ENCODE data around the gene MCC.

The MCC gene

GRCh38 chr5:113043491-113043931 lies 444.7 kb downstream of the MCC start:
- no peak for TF ChIP-seq CTCF (IDR thresholded peaks at IDR 0.05; ENCODE audit: extremely low read depth, missing control alignments)
- DNase-seq (ENCODE audit: low spot score): no peak

DNA sequence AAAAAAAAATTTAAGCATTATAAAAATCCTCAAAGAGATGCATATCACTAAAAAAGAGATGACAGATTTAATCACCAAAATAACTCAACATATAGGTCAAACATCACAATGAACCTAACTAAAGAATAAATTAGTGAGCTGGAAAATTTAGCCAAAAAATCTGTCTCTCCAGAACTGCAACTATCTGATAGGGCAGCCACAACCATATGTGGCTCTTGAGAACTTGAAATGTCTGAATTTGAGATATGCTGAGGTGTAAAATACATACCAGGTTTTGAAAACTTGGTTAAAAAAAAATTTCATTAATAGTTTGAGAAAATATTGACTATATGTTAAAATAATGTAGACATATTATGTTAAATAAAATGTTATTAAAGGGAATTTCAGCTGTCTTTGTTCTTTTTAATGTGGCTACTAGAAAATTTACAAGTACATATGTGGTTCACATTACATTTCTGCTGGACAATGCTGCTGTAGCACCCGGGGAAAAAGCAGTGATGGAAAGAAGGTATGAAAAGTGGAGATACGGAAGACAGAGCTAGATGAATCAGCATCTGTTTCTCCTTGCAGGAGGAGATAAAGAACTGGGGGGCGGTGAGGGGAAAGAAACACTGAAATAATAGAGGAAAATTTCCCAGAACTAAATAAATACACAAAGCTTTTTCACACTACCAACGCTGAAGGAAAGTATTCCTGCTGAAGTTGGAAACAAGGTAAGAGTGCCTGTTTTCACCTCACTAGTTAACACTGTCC lies 445.6 kb downstream of the MCC start:
- no peak for TF ChIP-seq CTCF (IDR thresholded peaks at IDR 0.05; ENCODE audit: extremely low read depth, missing control alignments)
- DNase-seq (ENCODE audit: low spot score): no peak

DNA sequence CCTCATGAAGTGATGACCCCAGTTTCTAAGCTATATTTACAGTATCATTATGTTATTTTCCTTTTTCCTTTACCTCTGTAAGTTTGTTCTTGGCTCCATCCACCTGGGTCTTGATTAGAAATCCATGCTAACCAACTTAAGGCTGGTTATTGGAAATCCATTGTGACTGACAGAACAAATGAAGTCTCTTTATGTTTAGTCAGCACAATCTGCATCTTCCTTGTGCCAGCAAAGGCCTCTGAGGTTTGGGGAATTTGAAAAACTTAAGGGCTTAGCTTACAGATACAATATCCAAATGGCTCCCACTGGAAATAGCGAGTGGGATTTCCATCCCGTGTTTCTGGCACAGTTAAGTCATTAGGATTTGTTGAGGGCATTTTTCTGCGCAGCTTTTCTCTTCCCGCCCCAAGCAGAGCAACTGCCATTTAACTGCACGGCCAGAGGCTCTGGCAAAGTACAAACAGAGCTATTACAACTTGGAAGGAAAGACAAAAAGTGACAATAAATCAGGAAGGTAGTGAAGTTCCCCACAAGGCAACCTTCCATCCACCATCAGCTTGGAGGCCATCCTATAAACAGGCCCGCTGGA lies 447.5 kb downstream of the MCC start:
- DNase-seq (ENCODE audit: low spot score): no peak
- TF ChIP-seq CTCF (IDR thresholded peaks at IDR 0.05; ENCODE audit: extremely low read depth, missing control alignments): no peak

- no peak for DNase-seq (ENCODE audit: low spot score)
- no peak for TF ChIP-seq CTCF (IDR thresholded peaks at IDR 0.05; ENCODE audit: extremely low read depth, missing control alignments)
Observed at GRCh38 chr5:113039934-113040285, 448.3 kb downstream of the MCC start.

DNA sequence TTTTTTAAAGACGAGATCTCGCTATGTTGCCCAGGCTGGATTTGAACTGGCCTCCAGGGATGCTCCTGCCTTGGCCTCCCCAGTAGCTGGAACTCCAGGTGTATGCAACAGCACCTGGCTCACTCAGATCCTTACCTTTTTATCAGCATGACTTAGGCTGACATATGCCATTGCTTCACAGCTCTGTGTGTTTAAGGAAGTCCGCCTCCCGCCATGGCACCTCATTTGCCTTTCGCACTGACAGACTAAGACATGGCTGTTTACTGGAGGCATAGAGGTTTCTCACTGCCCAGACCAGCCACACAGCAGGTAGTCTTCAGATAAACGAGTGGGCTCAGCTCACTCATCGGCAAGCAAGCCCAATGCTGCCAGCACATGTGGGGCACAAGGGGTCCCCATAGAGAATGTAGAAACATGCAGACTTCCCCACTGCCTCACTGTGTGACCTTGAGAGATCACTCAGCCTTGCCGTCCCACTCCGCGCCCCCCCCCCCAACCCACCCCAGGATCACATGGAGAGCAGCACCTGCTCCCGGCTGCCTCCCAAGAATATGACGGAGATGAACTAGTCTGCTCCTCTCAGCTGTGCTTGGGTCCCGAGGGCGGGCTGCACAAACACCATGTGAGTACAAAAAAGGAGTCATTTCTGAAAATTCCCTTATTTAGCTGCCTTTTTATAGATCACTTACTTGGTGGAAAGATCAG lies 448.9 kb downstream of the MCC start:
- no peak for DNase-seq (ENCODE audit: low spot score)
- TF ChIP-seq CTCF (IDR thresholded peaks at IDR 0.05; ENCODE audit: extremely low read depth, missing control alignments): no peak

DNA sequence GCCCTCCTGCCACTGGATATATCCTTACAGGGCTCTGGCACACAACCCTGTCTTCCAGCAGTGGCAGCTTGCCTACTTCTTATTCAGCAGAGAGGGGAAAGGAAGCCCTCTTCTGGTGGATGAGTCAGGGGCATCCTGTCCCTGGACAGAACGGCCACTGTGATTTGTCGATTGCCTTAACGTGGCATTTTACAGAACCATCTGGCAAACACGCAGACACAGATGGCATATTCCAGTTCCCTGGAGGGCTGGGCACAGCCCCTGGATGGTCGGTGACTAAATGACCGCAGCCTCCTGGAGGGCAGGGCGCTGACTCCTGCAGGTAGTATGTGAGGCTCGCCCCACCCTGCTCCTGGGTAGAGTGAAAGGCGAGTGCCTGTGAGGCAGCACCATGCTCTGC lies 449.5 kb downstream of the MCC start:
- no peak for TF ChIP-seq CTCF (IDR thresholded peaks at IDR 0.05; ENCODE audit: extremely low read depth, missing control alignments)
- no peak for DNase-seq (ENCODE audit: low spot score)

DNA sequence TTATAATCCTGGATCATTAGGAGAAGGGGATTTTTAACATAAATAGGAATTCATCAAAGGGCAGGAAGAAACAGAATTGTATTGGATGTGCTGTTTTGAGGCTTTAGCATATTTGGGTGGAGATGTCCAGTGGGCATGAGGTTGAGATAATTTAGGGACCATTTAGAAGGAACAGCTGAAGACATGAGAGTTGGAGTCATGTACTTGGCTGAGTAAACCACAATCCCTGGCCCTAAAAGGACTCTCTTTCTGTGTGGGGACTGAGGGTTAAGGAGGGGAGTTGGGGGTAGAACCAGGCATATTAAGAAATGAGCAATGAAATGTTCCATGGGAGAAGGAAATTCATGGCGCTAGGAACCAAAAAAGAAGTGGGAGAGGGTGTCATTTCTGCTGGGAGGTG lies 450.1 kb downstream of the MCC start:
- no peak for TF ChIP-seq CTCF (IDR thresholded peaks at IDR 0.05; ENCODE audit: extremely low read depth, missing control alignments)

More for the DNA sequence above, 450.1 kb downstream of the MCC start:
- no peak for DNase-seq (ENCODE audit: low spot score)

All from GM20000 (cell line).